Tibial artery (tissue), 4 donors: ENCODE data around the gene ZNF280B.
"Not testable (repeated sequence)": the region's sequence is repeated elsewhere in the genome, so short reads cannot be mapped to it uniquely, and the experiment has no call there.

Source experiments
- DNase-seq, 2 donors: peaks; one replicate each; pipeline ENCODE4 v3.0.0-alpha.2; 2019
- H3K27ac ChIP-seq, 2 donors: fragments of 200-600 bp; sonication (generic) in 1 of 2; 1 replicate in 1 of 2; 2 replicates in 1 of 2; pipeline ENCODE4 v1.5.1; 2018 to 2019; ENCODE audit warnings: mild to moderate bottlenecking in 1 of 2
- H3K27me3 ChIP-seq, 2 donors: fragments of 200-600 bp; sonication (generic) in 1 of 2; one replicate each; pipeline versions ENCODE4 v1.5.1 to v1.6.0; 2016 to 2019
- H3K36me3 ChIP-seq, 3 donors: fragments of 200-600 bp; sonication (generic) in 2 of 3; one replicate each; pipeline ENCODE4 v1.5.1; 2016 to 2019; ENCODE audit warnings: mild to moderate bottlenecking in 2 of 3
- H3K4me1 ChIP-seq, 4 donors: fragments of 200-600 bp; sonication (generic) in 2 of 4; 1 replicate in 3 of 4; 2 replicates in 1 of 4; pipeline ENCODE4 v1.5.1; 2016 to 2019
- H3K4me3 ChIP-seq, 2 donors: fragments of 200-600 bp; sonication (generic) in 1 of 2; 1 replicate in 1 of 2; 2 replicates in 1 of 2; pipeline ENCODE4 v1.5.1; 2018 to 2019; ENCODE audit warnings: mild to moderate bottlenecking in 2 of 2
- H3K9me3 ChIP-seq, 3 donors: fragments of 200-600 bp; sonication (generic) in 1 of 3; one replicate each; pipeline ENCODE4 v1.5.1; 2016 to 2019
- CTCF ChIP-seq, 2 experiments: fragments of 200-600 bp in 1 of 2; fragments of 450-650 bp in 1 of 2; IDR thresholded peaks; one replicate each; pipeline ENCODE4 v1.5.1; 2017 to 2019; ENCODE audit warnings: antibody characterized with exemption in 2 of 2, mild to moderate bottlenecking in 1 of 2, moderate library complexity in 1 of 2
- intact Hi-C: fragments of 100-400 bp; cut with DNase I; formaldehyde crosslinking; loops from one replicate; pipeline ENCODE4 v1.15.0; 2023; ENCODE audit warnings: low total_unique reads

The ZNF280B gene

GRCh38 chr22:22452211-22452610, 56.3 kb downstream of the ZNF280B start:
- no peak for DNase-seq
- intact Hi-C loops, result no loop called here

GRCh38 chr22:22450343-22450839, 58.2 kb downstream of the ZNF280B start:
- H3K27me3 ChIP-seq, result no peaks in the 10 kb centered on the region
- TF ChIP-seq CTCF (IDR thresholded peaks at IDR 0.05), result no peak
- no peak overlapping the region for H3K27ac ChIP-seq
- H3K4me1 ChIP-seq, result no peaks in the 10 kb centered on the region
- H3K9me3 ChIP-seq, result no peaks in the 10 kb centered on the region
- H3K36me3 ChIP-seq, result no peaks in the 10 kb centered on the region
- no peak overlapping the region for H3K4me3 ChIP-seq
- DNase-seq, result peak in 1 of 2 donors; percentile 46
- intact Hi-C loops, result no loop called here

More at GRCh38 chr22:22452211-22452610, 56.3 kb downstream of the ZNF280B start:
- TF ChIP-seq CTCF (IDR thresholded peaks at IDR 0.05), result no peak
- no peak overlapping the region for H3K4me3 ChIP-seq
- H3K36me3 ChIP-seq, result no peaks in the 10 kb centered on the region
- H3K4me1 ChIP-seq, result no peaks in the 10 kb centered on the region
- no peaks in the 10 kb centered on the region for H3K9me3 ChIP-seq
- no peak overlapping the region for H3K27ac ChIP-seq
- peaks cover 0 to 4% of the 10 kb centered on the region in 2 donors for H3K27me3 ChIP-seq

- Histone ChIP-seq H3K36me3 (no peaks in the 10 kb centered on the region), H3K4me3 (no peak overlapping the region), H3K9me3 (no peaks in the 10 kb centered on the region), H3K27me3 (no peaks in the 10 kb centered on the region), H3K27ac (no peak overlapping the region), H3K4me1 (no peaks in the 10 kb centered on the region)
- intact Hi-C loops, result no loop called here
- no peak for DNase-seq
- TF ChIP-seq CTCF (IDR thresholded peaks at IDR 0.05), result no peak
Observed at GRCh38 chr22:22449819-22450218, 58.7 kb downstream of the ZNF280B start.

DNA sequence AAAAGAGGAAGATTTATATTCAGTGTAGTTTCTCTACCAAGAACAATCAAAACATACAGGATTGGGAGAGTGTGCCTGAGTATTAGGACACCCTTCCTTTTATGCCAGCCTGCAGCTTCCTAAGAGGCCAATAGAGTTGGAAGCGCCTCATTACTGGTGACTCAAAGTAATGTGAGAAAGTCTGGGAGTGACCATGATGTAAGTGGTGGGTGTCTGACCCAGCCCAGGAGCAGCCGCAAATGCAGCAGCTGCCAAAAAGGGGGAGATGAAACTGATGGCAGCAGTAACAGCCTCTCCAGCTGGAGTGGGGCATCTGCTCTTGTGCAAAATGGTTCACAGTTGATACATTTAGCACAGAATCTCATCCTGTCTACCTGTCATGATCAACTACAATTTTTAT, 62.0 kb downstream of the ZNF280B start:
- Histone ChIP-seq H3K4me3 (no peak overlapping the region), H3K36me3 (no peaks in the 10 kb centered on the region), H3K4me1 (no peaks in the 10 kb centered on the region), H3K9me3 (peaks cover 0 to 7% (median 0%) of the 10 kb centered on the region in 3 donors), H3K27ac (no peak overlapping the region), H3K27me3 (no peaks in the 10 kb centered on the region)
- intact Hi-C loops, result no loop called here
- DNase-seq, result no peak
- no peak for TF ChIP-seq CTCF (IDR thresholded peaks at IDR 0.05)

DNA sequence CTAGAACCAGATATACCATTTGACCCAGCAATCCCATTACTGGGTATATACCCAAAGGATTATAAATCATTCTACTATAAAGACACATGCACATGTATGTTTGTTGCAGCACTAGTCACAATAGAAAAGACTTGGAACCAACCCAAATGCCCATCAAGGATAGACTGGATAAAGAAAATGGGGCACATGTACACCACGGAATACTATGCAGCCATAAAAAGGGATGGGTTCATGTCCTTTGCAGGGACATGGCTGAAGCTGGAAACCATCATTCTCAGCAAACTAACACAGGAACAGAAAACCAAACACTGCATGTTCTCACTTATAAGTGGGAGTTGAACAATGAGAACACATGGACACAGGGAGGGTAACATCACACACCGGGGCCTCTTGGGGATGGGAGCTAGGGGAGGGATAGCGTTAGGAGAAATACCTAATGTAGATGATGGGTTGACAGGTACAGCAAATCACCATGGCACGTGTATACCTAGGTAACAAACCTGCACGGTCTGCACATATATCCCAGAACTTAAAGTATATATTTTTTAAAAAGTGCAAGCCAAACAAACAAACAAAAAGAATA, 64.4 kb downstream of the ZNF280B start:
- H3K9me3 ChIP-seq, DNase-seq, H3K27me3 ChIP-seq, H3K4me3 ChIP-seq, H3K36me3 ChIP-seq, H3K4me1 ChIP-seq, H3K27ac ChIP-seq, intact Hi-C loops: not testable (repeated sequence)

- no peak for DNase-seq
- H3K4me3 ChIP-seq, result no peak overlapping the region
- H3K36me3 ChIP-seq, result no peaks in the 10 kb centered on the region
- TF ChIP-seq CTCF (IDR thresholded peaks at IDR 0.05), result no peak
- no peak overlapping the region for H3K27ac ChIP-seq
- H3K4me1 ChIP-seq, result no peaks in the 10 kb centered on the region
- H3K9me3 ChIP-seq, result peaks cover 0 to 7% (median 0%) of the 10 kb centered on the region in 3 donors
- intact Hi-C loops, result no loop called here
- H3K27me3 ChIP-seq, result peaks cover 0 to 9% of the 10 kb centered on the region in 2 donors
Observed at GRCh38 chr22:22442928-22443709, 65.4 kb downstream of the ZNF280B start.

DNA sequence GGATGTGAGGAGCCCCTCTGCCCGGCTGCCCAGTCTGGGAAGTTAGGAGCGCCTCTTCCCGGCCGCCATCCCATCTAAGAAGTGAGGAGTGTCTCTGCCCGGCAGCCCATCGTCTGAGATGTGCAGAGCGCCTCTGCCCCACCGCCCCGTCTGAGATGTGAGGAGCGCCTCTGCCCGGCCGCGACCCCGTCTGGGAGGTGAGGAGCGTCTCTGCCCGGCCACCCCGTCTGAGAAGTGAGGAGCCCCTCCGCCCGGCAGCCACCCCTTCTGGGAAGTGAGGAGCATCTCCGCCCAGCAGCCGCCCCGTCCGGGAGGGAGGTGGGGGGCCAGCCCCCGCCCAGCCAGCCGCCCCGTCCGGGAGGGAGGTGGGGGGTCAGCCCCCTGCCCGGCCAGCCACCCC, 66.9 kb downstream of the ZNF280B start:
- H3K27ac ChIP-seq, H3K4me1 ChIP-seq, H3K36me3 ChIP-seq, DNase-seq, H3K4me3 ChIP-seq, intact Hi-C loops, H3K9me3 ChIP-seq: not testable (repeated sequence)
- peaks cover 0 to 15% of the 10 kb centered on the region in 2 donors for H3K27me3 ChIP-seq
